Keratinocyte (primary cell): ENCODE results near the gene TSC22D4. TPM values are rescaled to one million over a fixed set of nuclear protein-coding genes. Genes with fewer than 3 reads are reported as not detected.
A peak's percentile ranks its signal among the peaks of the same experiment; 100 is the strongest.
"Not testable (repeated sequence)": the region's sequence is repeated elsewhere in the genome, so short reads cannot be mapped to it uniquely, and the experiment has no call there.

Experiments used
- DNase-seq: peaks from one replicate; pipeline ENCODE4 v3.0.0-alpha.2; 2011; ENCODE audit warnings: low read depth, missing footprints, low spot score
- FAIRE-seq: peaks from 2 replicates; lab custom pipeline; 2011; peaks lifted over from hg19 to GRCh38; lab: Jason Lieb, UNC
- H2AFZ ChIP-seq: 2 replicates; pipeline ENCODE4 v1.6.0; 2012; ENCODE audit warnings: low read length, control low read depth, inconsistent platforms; ENCODE audit not compliant: control insufficient read depth
- H3K27ac ChIP-seq: 2 replicates; pipeline ENCODE4 v1.5.1; 2011; ENCODE audit warnings: low read length; ENCODE audit not compliant: control insufficient read depth, insufficient read depth
- H3K27me3 ChIP-seq: 3 replicates; pipeline ENCODE4 v1.6.0; 2011; ENCODE audit warnings: low read length; ENCODE audit not compliant: control insufficient read depth, insufficient read depth; ENCODE audit errors: extremely low read depth
- H3K36me3 ChIP-seq, 2 experiments: 2 replicates in 1 of 2; 3 replicates in 1 of 2; pipeline ENCODE4 v1.5.1; 2011; ENCODE audit warnings: low read length in 2 of 2, mild to moderate bottlenecking in 1 of 2; ENCODE audit not compliant: control insufficient read depth in 2 of 2, insufficient read depth in 2 of 2; ENCODE audit errors: extremely low read depth in 1 of 2
- H3K4me1 ChIP-seq: 3 replicates; pipeline ENCODE4 v1.5.1; 2011; ENCODE audit warnings: low read length; ENCODE audit not compliant: control insufficient read depth, insufficient read depth; ENCODE audit errors: extremely low read depth
- H3K4me2 ChIP-seq: 3 replicates; pipeline ENCODE4 v1.6.0; 2011; ENCODE audit warnings: low read depth, low read length; ENCODE audit not compliant: control insufficient read depth, insufficient read depth; ENCODE audit errors: extremely low read depth
- H3K4me3 ChIP-seq, 3 experiments: fragments of 200-600 bp in 1 of 3; sonication (generic) in 1 of 3; 2 replicates in 2 of 3; 3 replicates in 1 of 3; pipeline ENCODE4 v1.5.1; 2011 to 2016; ENCODE audit warnings: low read length in 3 of 3, mild to moderate bottlenecking in 3 of 3, control low read depth in 2 of 3, inconsistent platforms in 1 of 3, low read depth in 1 of 3, mixed read lengths in 1 of 3, mixed run types in 1 of 3, moderate library complexity in 1 of 3; ENCODE audit not compliant: control insufficient read depth in 2 of 3, insufficient read depth in 2 of 3; ENCODE audit errors: extremely low read depth in 1 of 3
- H3K79me2 ChIP-seq: 2 replicates; pipeline ENCODE4 v1.6.0; 2012; ENCODE audit warnings: low read length; ENCODE audit not compliant: control insufficient read depth, insufficient read depth
- H3K9ac ChIP-seq: 3 replicates; pipeline ENCODE4 v1.6.0; 2011; ENCODE audit warnings: low read length; ENCODE audit not compliant: control insufficient read depth, insufficient read depth; ENCODE audit errors: extremely low read depth
- H3K9me1 ChIP-seq: 3 replicates; pipeline ENCODE4 v1.6.0; 2011; ENCODE audit warnings: low read length; ENCODE audit not compliant: control insufficient read depth, insufficient read depth; ENCODE audit errors: extremely low read depth
- H3K9me3 ChIP-seq: 2 replicates; pipeline ENCODE4 v1.5.1; 2012; ENCODE audit warnings: low read depth, low read length; ENCODE audit not compliant: control insufficient read depth
- H4K20me1 ChIP-seq: 3 replicates; pipeline ENCODE4 v1.6.0; 2011; ENCODE audit warnings: low read length; ENCODE audit not compliant: control insufficient read depth, insufficient read depth; ENCODE audit errors: extremely low read depth
- CTCF ChIP-seq, 3 experiments: IDR thresholded peaks in 1 of 3; conservative IDR thresholded peaks in 1 of 3; optimal IDR thresholded peaks in 1 of 3; 2 replicates in 2 of 3; 3 replicates in 1 of 3; pipeline versions ENCODE3 to v1.5.1; 2011; ENCODE audit warnings: low read length in 3 of 3, mild to moderate bottlenecking in 3 of 3, moderate library complexity in 2 of 3, control low read depth in 1 of 3, inconsistent platforms in 1 of 3; ENCODE audit not compliant: insufficient read depth in 2 of 3; ENCODE audit errors: extremely low read depth in 1 of 3
- EZH2 ChIP-seq: IDR thresholded peaks from one replicate; pipeline ENCODE4 v1.6.1; 2012; ENCODE audit warnings: inconsistent platforms, mild to moderate bottlenecking, low read length, moderate library complexity
- dilution Hi-C: fragments of 300-500 bp; cut with MboI; formaldehyde crosslinking; loops from one replicate; pipeline ENCODE4 v1.7.0; 2020; ENCODE audit warnings: low sequenced_read_pairs; ENCODE audit not compliant: extremely low pct_ligation_motif_present
- polyA minus RNA-seq, 3 experiments: library from RNA; depleted of rRNA, polyadenylated mRNA; stranded (reverse); fragments of >200 nt; gene quantifications; 1 replicate in 1 of 3; 2 replicates in 1 of 3; 3 replicates in 1 of 3; pipeline ENCODE4 v1.2.3, GENCODE V29; 2011
- polyA plus RNA-seq, 5 experiments: library from polyadenylated mRNA; depleted of rRNA in 3 of 5; stranded (reverse) in 3 of 5; stranded (forward) in 1 of 5; unstranded in 1 of 5; fragments of >200 nt; gene quantifications; 1 replicate in 1 of 5; 2 replicates in 3 of 5; 3 replicates in 1 of 5; pipeline versions ENCODE4 v1.2.1 to v1.2.3, GENCODE V29; 2011 to 2012; ENCODE audit warnings: missing spikeins in 2 of 5, low read depth in 1 of 5, low replicate concordance in 1 of 5

TSC22D4 gene
- 8.4 to 16.6 TPM (median 9.1 TPM) in 3 replicates for polyA plus RNA-seq
- polyA plus RNA-seq (2011; ENCODE audit: low read depth) = 7.3 TPM
- polyA plus RNA-seq (2011; cell fraction: cytosol; rRNA removed) = 9.4 and 20.9 TPM in 2 replicates
- 22.5 and 30.0 TPM in 2 replicates for polyA plus RNA-seq (2011; cell fraction: nucleus; rRNA removed)
- 23.1 and 23.2 TPM in 2 replicates for polyA plus RNA-seq (2012; ENCODE audit: low replicate concordance)
- polyA minus RNA-seq = 6.6 to 18.2 TPM (median 7.0 TPM) in 3 replicates
- polyA minus RNA-seq (2011; cell fraction: cytosol; rRNA and poly(A)+ RNA removed) = 31.5 TPM
- 14.6 and 17.1 TPM in 2 replicates for polyA minus RNA-seq (2011; cell fraction: nucleus; rRNA and poly(A)+ RNA removed)

- Histone ChIP-seq H3K4me2 (peak within 1 kb of the TSS; percentile 81), H3K79me2 (peaks cover 33% of the 10 kb centered on the region), H3K9ac (peak within 1 kb of the TSS; percentile 89), H4K20me1 (no peaks in the 10 kb centered on the region), H3K4me1 (peaks cover 22% of the 10 kb centered on the region), H3K27me3 (no peaks in the 10 kb centered on the region), H3K36me3 (peaks cover 0 to 3% of the 10 kb centered on the region in 2 experiments), H3K4me3 (peak within 1 kb of the TSS; percentile 84 to 93 (median 89)), H3K9me3 (no peaks in the 10 kb centered on the region), H3K27ac (peak within 1 kb of the TSS; percentile 78), H3K9me1 (no peaks in the 10 kb centered on the region), H2AFZ (peak within 1 kb of the TSS; percentile 78)
- TF ChIP-seq EZH2 (no peak), CTCF (optimal IDR thresholded peaks at IDR 0.05 in 1 of 3, IDR thresholded peaks at IDR 0.05 in 1 of 3, conservative IDR thresholded peaks at IDR 0.05 in 1 of 3; ENCODE audit: extremely low read depth in 1 of 3, insufficient read depth in 2 of 3, low read length in 3 of 3) (no peak)
- dilution Hi-C loops = no loop called here
- no peak for FAIRE-seq
- DNase-seq = peak; percentile 48
Measured at GRCh38 chr7:100478958-100479660, at the start of gene TSC22D4. Gene TSC22D4, minus strand, starts transcription at chr7:100479214. Its CDS starts 1,176 bp downstream, at chr7:100478038.

- dilution Hi-C loops, H3K27ac ChIP-seq: not testable (repeated sequence)
Measured at GRCh38 chr7:100528108-100528866, 49.3 kb upstream of the TSC22D4 start.

GRCh38 chr7:100523192-100523591, 44.2 kb upstream of the TSC22D4 start:
- H3K9me3 ChIP-seq, DNase-seq, H2AFZ ChIP-seq, H3K4me3 ChIP-seq, H3K36me3 ChIP-seq, H3K27ac ChIP-seq, H3K9ac ChIP-seq, H3K27me3 ChIP-seq, H3K4me2 ChIP-seq, H3K79me2 ChIP-seq, dilution Hi-C loops, H4K20me1 ChIP-seq, H3K4me1 ChIP-seq, FAIRE-seq, H3K9me1 ChIP-seq: not testable (repeated sequence)

More at GRCh38 chr7:100528108-100528866, 49.3 kb upstream of the TSC22D4 start:
- not testable (repeated sequence) for H3K9me3 ChIP-seq, H3K4me1 ChIP-seq, H2AFZ ChIP-seq, H3K4me2 ChIP-seq, DNase-seq, H4K20me1 ChIP-seq, H3K9ac ChIP-seq, H3K79me2 ChIP-seq, H3K27me3 ChIP-seq, H3K4me3 ChIP-seq, FAIRE-seq, H3K36me3 ChIP-seq, H3K9me1 ChIP-seq
